CD4-positive, alpha-beta T cell (primary cell): Measurements from ENCODE around the gene OR1J4. TPM values are rescaled to one million over a fixed set of nuclear protein-coding genes. Genes with fewer than 3 reads are reported as not detected.
"Not testable (repeated sequence)": the region's sequence is repeated elsewhere in the genome, so short reads cannot be mapped to it uniquely, and the experiment has no call there.

ENCODE experiments used
- ATAC-seq: fragments of 200-7000 bp; cut with Tn5 transposase; one replicate; pipeline ENCODE4 v1.10.0; 2022; ENCODE audit warnings: mild to moderate bottlenecking; ENCODE audit not compliant: poor library complexity
- CTCF ChIA-PET: fragments of 350-600 bp; sonication (Branson Sonifier 250); formaldehyde crosslinking; loops from one replicate; lab custom pipeline; 2021; ENCODE audit warnings: antibody characterized with exemption, inconsistent platforms; lab: Charles Lee
- POLR2A ChIA-PET: fragments of 350-600 bp; sonication (Branson Sonifier 250); formaldehyde crosslinking; loops from one replicate; lab custom pipeline; 2021; ENCODE audit warnings: antibody characterized with exemption, inconsistent platforms; lab: Charles Lee
- DNase-seq, 14 experiments: peaks; one replicate each; pipeline ENCODE4 v3.0.0-alpha.2; 2013 to 2020; ENCODE audit warnings: mixed read lengths in 2 of 14
- H3K27ac ChIP-seq, 2 donors: one replicate each; pipeline versions ENCODE4 v1.5.1 to v1.7.0; 2013; ENCODE audit warnings: low read length in 2 of 2, low read depth in 1 of 2, mild to moderate bottlenecking in 1 of 2
- H3K27me3 ChIP-seq, 2 experiments: 1 replicate in 1 of 2; 2 replicates in 1 of 2; pipeline versions ENCODE4 v1.6.1 to v1.7.0; 2013; ENCODE audit warnings: low read length in 2 of 2, control low read depth in 1 of 2, mild to moderate bottlenecking in 1 of 2, moderate library complexity in 1 of 2; ENCODE audit not compliant: insufficient read depth in 2 of 2, control insufficient read depth in 1 of 2
- H3K36me3 ChIP-seq: one replicate; pipeline ENCODE4 v1.6.1; 2013; ENCODE audit warnings: low read length, control low read depth; ENCODE audit not compliant: insufficient read depth
- H3K4me1 ChIP-seq: one replicate; pipeline ENCODE4 v1.6.1; 2013; ENCODE audit warnings: low read length, control low read depth; ENCODE audit not compliant: insufficient read depth
- H3K4me3 ChIP-seq: one replicate; pipeline ENCODE4 v1.5.1; 2013; ENCODE audit warnings: mild to moderate bottlenecking, low read length, moderate library complexity
- H3K9me3 ChIP-seq, 2 experiments: 1 replicate in 1 of 2; 2 replicates in 1 of 2; pipeline versions ENCODE4 v1.6.1 to v1.7.0; 2013; ENCODE audit warnings: low read length in 2 of 2, mild to moderate bottlenecking in 2 of 2, control low read depth in 1 of 2, moderate library complexity in 1 of 2; ENCODE audit not compliant: control insufficient read depth in 1 of 2, insufficient read depth in 1 of 2
- H3K27ac Mint-ChIP-seq: one replicate; pipeline ENCODE4 v1.8.0; 2020; ENCODE audit warnings: mixed read lengths
- H3K27me3 Mint-ChIP-seq: one replicate; pipeline ENCODE4 v1.8.0; 2021; ENCODE audit warnings: mixed read lengths
- H3K36me3 Mint-ChIP-seq: one replicate; pipeline ENCODE4 v1.8.0; 2021; ENCODE audit warnings: low read depth, mixed read lengths
- H3K4me1 Mint-ChIP-seq: one replicate; pipeline ENCODE4 v1.8.0; 2021; ENCODE audit warnings: low read depth, mixed read lengths
- H3K4me3 Mint-ChIP-seq: one replicate; pipeline ENCODE4 v1.8.0; 2020; ENCODE audit warnings: mild to moderate bottlenecking, mixed read lengths
- H3K9me3 Mint-ChIP-seq: one replicate; pipeline ENCODE4 v1.8.0; 2020; ENCODE audit warnings: mixed read lengths
- intact Hi-C, 2 experiments: fragments of 100-400 bp; cut with DNase I in 1 of 2; cut with micrococcal nuclease in 1 of 2; formaldehyde crosslinking; loops; one replicate each; pipeline versions ENCODE4 v1.15.1 to v1.9.0; 2023 to 2025; cut with DNase I, micrococcal nuclease
- total RNA-seq, 174 experiments: library from RNA in 2 of 174; stranded (reverse) in 2 of 174; gene quantifications; one replicate each; pipeline ENCODE4 v1.2.3 and lab custom pipeline; 2021 to 2026
- TF ChIP-seq, protein P1 (sequence below): fragments of 200-600 bp; IDR thresholded peaks from one replicate; pipeline ENCODE4 v1.8.0; 2022; ENCODE audit warnings: antibody characterized with exemption, mild to moderate bottlenecking

The OR1J4 gene
- total RNA-seq, 2 experiments from 2014 or later, result not detected

DNA sequence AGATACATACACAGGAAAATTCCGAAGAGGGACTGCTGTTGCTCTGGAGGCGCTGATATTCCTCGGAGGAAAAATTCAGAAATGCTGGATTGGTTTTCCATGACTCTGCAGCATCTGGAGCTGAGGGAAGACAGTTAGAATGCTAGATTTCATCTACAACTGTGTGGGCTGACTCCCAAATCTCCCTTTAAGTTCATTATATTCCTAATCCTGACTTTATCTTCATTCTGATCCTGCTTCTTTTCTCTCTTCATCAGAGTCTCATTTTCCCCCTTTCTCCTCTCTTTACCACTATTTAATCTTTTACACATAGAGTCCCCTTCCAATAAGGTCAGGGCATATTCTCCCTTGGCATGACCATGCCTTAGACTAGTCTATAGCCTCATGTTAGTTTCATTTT lies 8.3 kb downstream of the OR1J4 start, which contains the start of gene OR1N1:
OR1N1 (minus strand) TSS at position 101 of the 400 bp plus-strand sequence; CDS start at position 101, 0 bp downstream.
- no peak within 1 kb of the TSS for H3K4me3 ChIP-seq
- ChIA-PET CTCF (no interaction called here), POLR2A (no interaction called here)
- DNase-seq (no peak), ATAC-seq (no peak)
- Mint-ChIP-seq H3K36me3 (no peaks in the 10 kb centered on the region), H3K4me3 (no peak within 1 kb of the TSS), H3K27me3 (peaks cover 25% of the 10 kb centered on the region), H3K27ac (no peak within 1 kb of the TSS), H3K9me3 (no peaks in the 10 kb centered on the region), H3K4me1 (no peaks in the 10 kb centered on the region)
- no peaks in the 10 kb centered on the region for H3K36me3 ChIP-seq
- intact Hi-C loops, result no loop called here
- H3K27ac ChIP-seq, result no peak within 1 kb of the TSS
- TF ChIP-seq, protein P1, sequence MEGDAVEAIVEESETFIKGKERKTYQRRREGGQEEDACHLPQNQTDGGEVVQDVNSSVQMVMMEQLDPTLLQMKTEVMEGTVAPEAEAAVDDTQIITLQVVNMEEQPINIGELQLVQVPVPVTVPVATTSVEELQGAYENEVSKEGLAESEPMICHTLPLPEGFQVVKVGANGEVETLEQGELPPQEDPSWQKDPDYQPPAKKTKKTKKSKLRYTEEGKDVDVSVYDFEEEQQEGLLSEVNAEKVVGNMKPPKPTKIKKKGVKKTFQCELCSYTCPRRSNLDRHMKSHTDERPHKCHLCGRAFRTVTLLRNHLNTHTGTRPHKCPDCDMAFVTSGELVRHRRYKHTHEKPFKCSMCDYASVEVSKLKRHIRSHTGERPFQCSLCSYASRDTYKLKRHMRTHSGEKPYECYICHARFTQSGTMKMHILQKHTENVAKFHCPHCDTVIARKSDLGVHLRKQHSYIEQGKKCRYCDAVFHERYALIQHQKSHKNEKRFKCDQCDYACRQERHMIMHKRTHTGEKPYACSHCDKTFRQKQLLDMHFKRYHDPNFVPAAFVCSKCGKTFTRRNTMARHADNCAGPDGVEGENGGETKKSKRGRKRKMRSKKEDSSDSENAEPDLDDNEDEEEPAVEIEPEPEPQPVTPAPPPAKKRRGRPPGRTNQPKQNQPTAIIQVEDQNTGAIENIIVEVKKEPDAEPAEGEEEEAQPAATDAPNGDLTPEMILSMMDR, result no peak
- H3K9me3 ChIP-seq, result no peaks in the 10 kb centered on the region
- peaks cover 7 to 18% of the 10 kb centered on the region in 2 experiments for H3K27me3 ChIP-seq
- H3K4me1 ChIP-seq, result no peaks in the 10 kb centered on the region

DNA sequence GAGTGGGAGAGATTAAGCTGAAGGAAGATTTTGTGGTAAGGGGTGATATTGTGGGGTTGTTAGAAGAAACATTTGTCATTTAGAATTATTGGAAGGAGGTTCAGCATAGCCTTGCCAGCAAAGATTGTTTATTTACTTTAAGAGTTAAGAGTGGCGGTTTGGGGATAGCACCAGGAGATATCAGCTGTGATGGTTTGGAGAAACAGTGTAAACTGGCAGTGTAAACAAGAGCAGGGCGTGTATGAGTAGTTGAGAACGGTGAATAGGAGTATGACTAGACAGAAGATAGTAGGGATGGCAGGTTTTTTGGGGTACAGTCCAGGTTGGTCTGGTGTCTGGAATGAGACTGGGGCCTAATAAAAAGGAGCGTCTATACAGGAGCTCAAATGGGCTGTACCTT lies 12.2 kb downstream of the OR1J4 start:
- H3K4me1 Mint-ChIP-seq, H3K27ac Mint-ChIP-seq, H3K27ac ChIP-seq, H3K27me3 ChIP-seq, POLR2A ChIA-PET, DNase-seq, intact Hi-C loops, H3K36me3 Mint-ChIP-seq, H3K4me3 ChIP-seq, H3K4me3 Mint-ChIP-seq, H3K36me3 ChIP-seq, CTCF ChIA-PET, H3K9me3 ChIP-seq, H3K9me3 Mint-ChIP-seq, H3K27me3 Mint-ChIP-seq, H3K4me1 ChIP-seq, ATAC-seq: not testable (repeated sequence)

DNA sequence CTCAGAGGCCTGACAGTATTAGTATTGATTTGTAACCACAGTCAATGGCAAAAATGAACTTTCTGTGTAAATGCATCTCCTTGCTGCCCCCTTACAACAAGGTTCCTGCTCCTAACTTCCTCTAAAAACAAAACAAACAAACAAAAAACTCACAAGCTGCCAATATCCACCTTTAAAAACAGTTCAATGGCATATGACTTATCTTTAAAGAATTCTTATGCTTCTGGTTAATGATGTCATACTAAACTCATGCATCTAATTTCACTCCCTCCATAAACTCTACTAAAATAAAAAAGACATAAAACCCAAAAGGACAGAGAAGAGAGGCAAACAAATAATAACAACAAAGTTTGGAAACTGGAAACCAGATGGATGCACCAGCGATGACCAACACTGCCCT lies 17.2 kb downstream of the OR1J4 start:
- intact Hi-C loops, result no loop called here
- Histone ChIP-seq H3K36me3 (no peaks in the 10 kb centered on the region), H3K9me3 (no peaks in the 10 kb centered on the region), H3K4me3 (no peak overlapping the region), H3K4me1 (no peaks in the 10 kb centered on the region), H3K27ac (no peak overlapping the region), H3K27me3 (no peaks in the 10 kb centered on the region)
- ChIA-PET CTCF (no interaction called here), POLR2A (no interaction called here)
- TF ChIP-seq, protein P1, result no peak
- no peaks in the 10 kb centered on the region for H3K4me1 Mint-ChIP-seq
- no peak overlapping the region for H3K27ac Mint-ChIP-seq
- peaks cover 4% of the 10 kb centered on the region for H3K9me3 Mint-ChIP-seq
- DNase-seq (no peak), ATAC-seq (no peak)
- no peaks in the 10 kb centered on the region for H3K27me3 Mint-ChIP-seq
- no peak overlapping the region for H3K4me3 Mint-ChIP-seq
- H3K36me3 Mint-ChIP-seq, result no peaks in the 10 kb centered on the region

DNA sequence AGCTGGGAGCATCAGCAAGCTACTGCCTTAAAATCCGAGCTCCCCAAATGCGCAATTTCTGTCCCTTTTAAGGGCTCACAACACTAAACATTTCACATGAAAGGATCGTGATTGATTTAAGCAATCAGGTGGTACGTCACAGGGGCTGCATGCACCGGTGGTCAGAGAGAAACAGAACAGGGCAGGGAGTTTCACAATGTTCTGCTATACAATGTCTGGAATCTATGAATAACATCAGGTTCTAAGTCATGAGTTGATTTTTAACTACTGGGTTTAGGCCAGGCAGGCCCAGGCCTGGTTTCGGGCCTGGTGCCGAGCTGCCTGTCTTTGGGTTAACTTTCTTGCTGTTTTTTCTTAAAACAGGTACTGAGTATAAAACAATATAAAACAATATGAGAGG lies 18.1 kb downstream of the OR1J4 start:
- H3K27ac ChIP-seq, H3K4me3 ChIP-seq, H3K36me3 Mint-ChIP-seq, ATAC-seq, CTCF ChIA-PET, H3K4me1 Mint-ChIP-seq, H3K4me1 ChIP-seq, POLR2A ChIA-PET, H3K36me3 ChIP-seq, H3K9me3 Mint-ChIP-seq, H3K27me3 ChIP-seq, H3K27ac Mint-ChIP-seq, intact Hi-C loops, H3K27me3 Mint-ChIP-seq, DNase-seq, H3K4me3 Mint-ChIP-seq, H3K9me3 ChIP-seq: not testable (repeated sequence)
